Endodermal cell (in vitro differentiated cells): ENCODE data around the gene MRO. TPM values are rescaled to one million over a fixed set of nuclear protein-coding genes. Genes with fewer than 3 reads are reported as not detected.

Source experiments
- DNase-seq: peaks from one replicate; pipeline ENCODE4 v3.0.0-alpha.2; 2017
- H3K27ac ChIP-seq: 2 replicates; pipeline ENCODE4 v1.5.1; 2013; ENCODE audit warnings: mild to moderate bottlenecking, low read depth, low read length, moderate library complexity
- H3K27me3 ChIP-seq: 2 replicates; pipeline ENCODE4 v1.6.1; 2013; ENCODE audit warnings: mild to moderate bottlenecking, low read length, moderate library complexity; ENCODE audit not compliant: insufficient read depth, control insufficient read depth, poor library complexity, severe bottlenecking
- H3K36me3 ChIP-seq: 2 replicates; pipeline ENCODE4 v1.7.0; 2013; ENCODE audit warnings: mild to moderate bottlenecking, low read length, moderate library complexity; ENCODE audit not compliant: control insufficient read depth, insufficient read depth
- H3K4me1 ChIP-seq: one replicate; pipeline ENCODE4 v1.7.0; 2013; ENCODE audit warnings: low read length; ENCODE audit not compliant: control insufficient read depth, insufficient read depth
- H3K4me3 ChIP-seq: 2 replicates; pipeline ENCODE4 v1.5.1; 2013; ENCODE audit warnings: mild to moderate bottlenecking, low read length, moderate library complexity
- H3K9ac ChIP-seq: 2 replicates; pipeline ENCODE4 v1.6.1; 2013; ENCODE audit warnings: mild to moderate bottlenecking, low read length, moderate library complexity; ENCODE audit not compliant: poor library complexity, severe bottlenecking; ENCODE audit errors: extremely low read depth
- H3K9me3 ChIP-seq: 2 replicates; pipeline ENCODE4 v1.6.1; 2013; ENCODE audit warnings: mild to moderate bottlenecking, low read length, moderate library complexity; ENCODE audit not compliant: control insufficient read depth
- H3K27ac Mint-ChIP-seq: 2 replicates; pipeline ENCODE4 v1.8.0; 2020; ENCODE audit warnings: mixed read lengths
- H3K27me3 Mint-ChIP-seq: 2 replicates; pipeline ENCODE4 v1.8.0; 2021; ENCODE audit warnings: mild to moderate bottlenecking, mixed read lengths; ENCODE audit not compliant: insufficient read depth
- H3K36me3 Mint-ChIP-seq: 2 replicates; pipeline ENCODE4 v1.8.0; 2020; ENCODE audit warnings: low read depth, mixed read lengths
- H3K4me1 Mint-ChIP-seq: 2 replicates; pipeline ENCODE4 v1.8.0; 2020; ENCODE audit warnings: mixed read lengths
- H3K4me3 Mint-ChIP-seq: 2 replicates; pipeline ENCODE4 v1.8.0; 2020; ENCODE audit warnings: mild to moderate bottlenecking, moderate library complexity, mixed read lengths
- H3K9me3 Mint-ChIP-seq: 2 replicates; pipeline ENCODE4 v1.8.0; 2020; ENCODE audit warnings: mild to moderate bottlenecking, mixed read lengths
- CTCF ChIP-seq: fragments of 200-600 bp; sonication (generic); conservative IDR thresholded peaks from 2 replicates; pipeline ENCODE4 v1.5.0; 2021; ENCODE audit warnings: antibody characterized with exemption, mild to moderate bottlenecking
- WGBS, 2 experiments: methylation state at CpG; one replicate each; pipeline versions ENCODE4 v1.1.5 to v1.1.7; 2013; ENCODE audit warnings: missing lambda C conversion rate in 2 of 2, mixed read lengths in 1 of 2; ENCODE audit not compliant: insufficient coverage in 1 of 2, insufficient read length in 1 of 2; 5-methylcytosine and 5-hydroxymethylcytosine counted together
- total RNA-seq, 2 donors: library from RNA; stranded (reverse); fragmentation: NEBNext Ultra II Directional in 1 of 2; extraction: Animal tissue kit (Norgen Biotek cat#: 25700) in 1 of 2; gene quantifications; 2 replicates in 1 of 2; 3 replicates in 1 of 2; pipeline ENCODE4 v1.2.1, GENCODE V29; 2021

Gene MRO
- total RNA-seq, 2 donors from 2014 or later = 0.35 to 0.55 TPM

DNA sequence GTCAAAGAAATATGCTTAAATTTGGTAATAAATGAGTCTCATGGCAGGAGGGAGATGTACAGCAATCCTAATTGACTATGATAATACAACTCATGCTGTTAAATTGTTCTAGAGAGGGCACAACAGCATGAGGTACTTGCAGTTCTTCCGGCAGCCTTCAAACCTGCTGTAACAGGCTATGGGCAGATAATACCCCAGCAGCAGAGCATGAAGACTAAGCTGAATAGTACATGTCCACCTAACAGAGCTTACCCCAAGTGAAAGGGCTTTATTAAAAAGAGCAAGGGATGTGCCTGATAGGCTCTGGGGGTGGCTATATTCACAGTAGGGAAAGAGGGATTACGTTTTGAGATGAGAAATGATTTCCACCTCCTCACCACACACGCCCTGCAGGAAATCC, 28.9 kb downstream of the MRO start:
- Histone ChIP-seq H3K36me3 (no peaks in the 10 kb centered on the region), H3K27ac (no peak overlapping the region), H3K9ac (no peak overlapping the region), H3K4me3 (no peak overlapping the region), H3K27me3 (no peaks in the 10 kb centered on the region), H3K4me1 (peaks cover 16% of the 10 kb centered on the region), H3K9me3 (no peaks in the 10 kb centered on the region)
- 71 to 84% methylated on average over 1 to 2 of the region's 3 CpGs for WGBS, 2 experiments
- H3K27ac Mint-ChIP-seq = peak overlapping the region; percentile 26
- no peak for TF ChIP-seq CTCF
- H3K4me1 Mint-ChIP-seq = peaks cover 29% of the 10 kb centered on the region
- H3K36me3 Mint-ChIP-seq = no peaks in the 10 kb centered on the region
- no peak for DNase-seq
- no peaks in the 10 kb centered on the region for H3K9me3 Mint-ChIP-seq
- no peak overlapping the region for H3K4me3 Mint-ChIP-seq
- H3K27me3 Mint-ChIP-seq = no peaks in the 10 kb centered on the region

DNA sequence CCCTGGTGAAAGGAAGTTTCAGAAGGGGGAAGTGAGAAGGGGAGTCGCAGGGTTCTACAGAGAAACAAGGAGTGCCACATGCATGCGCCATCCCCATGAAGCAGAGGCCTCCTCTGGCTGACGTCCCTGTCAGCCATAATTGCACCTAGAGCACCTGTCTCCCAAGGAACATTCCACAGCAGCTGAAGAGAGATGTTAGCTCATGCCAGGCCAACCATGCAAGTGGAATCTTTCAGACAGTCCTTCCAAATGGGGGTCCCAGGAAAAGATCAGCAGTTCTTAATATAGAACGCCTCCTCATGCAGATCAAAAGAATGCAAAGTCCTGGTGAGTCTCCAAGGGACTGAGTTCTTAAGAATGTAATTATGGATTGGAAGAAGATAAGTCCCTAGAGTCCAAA, 29.6 kb downstream of the MRO start:
- H3K9me3 Mint-ChIP-seq = no peaks in the 10 kb centered on the region
- H3K36me3 Mint-ChIP-seq = no peaks in the 10 kb centered on the region
- Histone ChIP-seq H3K9me3 (no peaks in the 10 kb centered on the region), H3K27me3 (no peaks in the 10 kb centered on the region), H3K4me1 (peaks cover 15% of the 10 kb centered on the region), H3K9ac (no peak overlapping the region), H3K36me3 (no peaks in the 10 kb centered on the region), H3K4me3 (no peak overlapping the region), H3K27ac (no peak overlapping the region)
- no peaks in the 10 kb centered on the region for H3K27me3 Mint-ChIP-seq
- DNase-seq = no peak
- 82 to 93% methylated on average over 3 to 4 of the region's 4 CpGs for WGBS, 2 experiments
- no peak overlapping the region for H3K27ac Mint-ChIP-seq
- no peak for TF ChIP-seq CTCF
- H3K4me1 Mint-ChIP-seq = peaks cover 26% of the 10 kb centered on the region
- H3K4me3 Mint-ChIP-seq = no peak overlapping the region

DNA sequence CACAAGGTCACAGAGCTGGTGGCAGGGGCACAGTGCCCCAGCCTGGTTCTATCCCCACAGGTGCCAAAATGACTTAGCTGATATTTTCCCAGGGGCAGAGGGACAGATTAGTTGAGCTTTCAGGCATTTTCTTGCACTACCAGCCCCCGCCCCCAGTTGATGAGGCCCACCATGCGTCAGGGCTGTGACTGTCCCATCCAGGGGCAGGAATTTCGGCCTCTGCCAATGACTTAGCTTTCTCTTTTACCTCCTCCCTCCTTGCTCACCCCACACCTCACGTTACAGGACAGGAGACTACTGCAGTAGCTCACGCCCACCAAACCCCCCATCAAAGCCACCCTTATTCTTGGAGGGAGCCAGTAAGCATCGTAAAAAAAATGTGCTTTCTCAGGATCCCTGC, 31.5 kb downstream of the MRO start:
- no peak for TF ChIP-seq CTCF
- Mint-ChIP-seq H3K36me3 (no peaks in the 10 kb centered on the region), H3K4me3 (no peak overlapping the region), H3K4me1 (peaks cover 12% of the 10 kb centered on the region), H3K27me3 (no peaks in the 10 kb centered on the region), H3K27ac (no peak overlapping the region), H3K9me3 (no peaks in the 10 kb centered on the region)
- Histone ChIP-seq H3K4me1 (peaks cover 5% of the 10 kb centered on the region), H3K36me3 (no peaks in the 10 kb centered on the region), H3K27ac (no peak overlapping the region), H3K4me3 (no peak overlapping the region), H3K27me3 (no peaks in the 10 kb centered on the region), H3K9ac (no peak overlapping the region), H3K9me3 (no peaks in the 10 kb centered on the region)
- 69 to 83% methylated on average over 1 to 6 of the region's 6 CpGs for WGBS, 2 experiments
- peak; percentile 67 for DNase-seq
